ENCODE data around the gene SRCAP. TPM values are rescaled to one million over a fixed set of nuclear protein-coding genes. Genes with fewer than 3 reads are reported as not detected.

Gene SRCAP
- 31.9 TPM for polyA plus RNA-seq (2012; ENCODE audit: insufficient read depth, insufficient read length)

- DNase-seq (ENCODE audit: low read depth, low spot score), result peak; percentile 78
- H3K4me3 ChIP-seq (ENCODE audit: low read length), result peak within 1 kb of the TSS; percentile 92
Measured at GRCh38 chr16:30698816-30699614, at the start of gene SRCAP. Gene SRCAP (plus strand): TSS chr16:30699171. CDS start chr16:30700825, 1,654 bp downstream.

- no peak for DNase-seq (ENCODE audit: low read depth, low spot score)
- H3K4me3 ChIP-seq (ENCODE audit: low read length), result peak overlapping the region; percentile 97
Measured at GRCh38 chr16:30649725-30650368, 49.1 kb upstream of the SRCAP start.

- peak within 1 kb of the TSS; percentile 97 for H3K4me3 ChIP-seq (ENCODE audit: low read length)
- DNase-seq (ENCODE audit: low read depth, low spot score), result peak; percentile 99
Measured at GRCh38 chr16:30650369-30651123, 48.4 kb upstream of the SRCAP start, which contains the start of gene PRR14. Gene PRR14 (plus strand): TSS chr16:30650960. CDS start chr16:30651646, 686 bp downstream.

- peak overlapping the region; percentile 97 for H3K4me3 ChIP-seq (ENCODE audit: low read length)
- DNase-seq (ENCODE audit: low read depth, low spot score), result no peak
Measured at GRCh38 chr16:30651124-30652004, 47.6 kb upstream of the SRCAP start.

- no peak for DNase-seq (ENCODE audit: low read depth, low spot score)
- H3K4me3 ChIP-seq (ENCODE audit: low read length), result peak overlapping the region; percentile 97
Measured at GRCh38 chr16:30652005-30652296, 47.0 kb upstream of the SRCAP start.

GRCh38 chr16:30652718-30653117, 46.3 kb upstream of the SRCAP start:
- no peak for DNase-seq (ENCODE audit: low read depth, low spot score)
- H3K4me3 ChIP-seq (ENCODE audit: low read length), result no peak overlapping the region

- H3K4me3 ChIP-seq (ENCODE audit: low read length), result no peak overlapping the region
- no peak for DNase-seq (ENCODE audit: low read depth, low spot score)
Measured at GRCh38 chr16:30654856-30655255, 44.1 kb upstream of the SRCAP start.

GRCh38 chr16:30655815-30656347, 43.1 kb upstream of the SRCAP start:
- DNase-seq (ENCODE audit: low read depth, low spot score), result no peak
- H3K4me3 ChIP-seq (ENCODE audit: low read length), result no peak overlapping the region

- no peak for DNase-seq (ENCODE audit: low read depth, low spot score)
- no peak overlapping the region for H3K4me3 ChIP-seq (ENCODE audit: low read length)
Measured at GRCh38 chr16:30656388-30656787, 42.6 kb upstream of the SRCAP start.

- DNase-seq (ENCODE audit: low read depth, low spot score), result no peak
- H3K4me3 ChIP-seq (ENCODE audit: low read length), result peak overlapping the region; percentile 71
Measured at GRCh38 chr16:30656974-30657865, 41.8 kb upstream of the SRCAP start.

GRCh38 chr16:30657866-30658730, 40.9 kb upstream of the SRCAP start, which contains the start of gene FBRS:
Gene FBRS (plus strand): TSS chr16:30658431. CDS start chr16:30659519, 1,088 bp downstream.
- H3K4me3 ChIP-seq (ENCODE audit: low read length), result peak within 1 kb of the TSS; percentile 87

GRCh38 chr16:30658731-30659506, 40.1 kb upstream of the SRCAP start:
- peak overlapping the region; percentile 87 for H3K4me3 ChIP-seq (ENCODE audit: low read length)
- DNase-seq (ENCODE audit: low read depth, low spot score), result peak; percentile 96

More at GRCh38 chr16:30657866-30658730, 40.9 kb upstream of the SRCAP start, which contains the start of gene FBRS:
- DNase-seq (ENCODE audit: low read depth, low spot score), result peak; percentile 100

- peak overlapping the region; percentile 87 for H3K4me3 ChIP-seq (ENCODE audit: low read length)
- peak; percentile 18 for DNase-seq (ENCODE audit: low read depth, low spot score)
Measured at GRCh38 chr16:30659507-30660423, 39.2 kb upstream of the SRCAP start.

- DNase-seq (ENCODE audit: low read depth, low spot score), result peak; percentile 72
Measured at GRCh38 chr16:30660424-30661261, 38.3 kb upstream of the SRCAP start.

More at GRCh38 chr16:30660424-30661261, 38.3 kb upstream of the SRCAP start:
- H3K4me3 ChIP-seq (ENCODE audit: low read length), result peak overlapping the region; percentile 87
